ENCODE data around the gene FHIP1A. TPM values are rescaled to one million over a fixed set of nuclear protein-coding genes. Genes with fewer than 3 reads are reported as not detected.

FHIP1A gene
- total RNA-seq, 4 donors from 2014 or later: 40.8 to 52.9 (median 44.5) TPM

DNA sequence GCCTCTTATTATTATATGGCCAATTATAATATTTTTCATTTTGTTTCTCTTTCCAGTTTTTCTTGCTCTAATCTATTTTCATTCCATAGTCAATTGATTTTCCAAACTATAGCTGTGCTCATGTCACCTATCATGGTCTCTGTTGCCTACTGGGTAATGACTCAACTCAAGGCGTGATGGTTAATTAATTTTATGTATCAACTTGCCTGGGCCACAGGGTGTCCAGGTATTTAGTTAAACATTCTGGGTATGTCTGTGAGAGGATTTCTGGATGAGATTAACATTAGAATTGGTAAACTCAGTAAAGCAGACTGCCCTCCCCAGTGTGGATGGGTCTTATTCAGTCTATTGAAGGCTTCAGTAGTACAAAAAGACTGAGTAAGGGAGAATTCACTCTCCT, 9.9 kb downstream of the FHIP1A start:
- peak overlapping the region in 2 of 4 donors; percentile 39 to 43 for H3K27ac ChIP-seq
- 92 to 100% methylated on average over 1 of the region's 1 CpG for WGBS, 2 donors (ENCODE audit: low coverage in 1 of 2)
- no peak for DNase-seq

DNA sequence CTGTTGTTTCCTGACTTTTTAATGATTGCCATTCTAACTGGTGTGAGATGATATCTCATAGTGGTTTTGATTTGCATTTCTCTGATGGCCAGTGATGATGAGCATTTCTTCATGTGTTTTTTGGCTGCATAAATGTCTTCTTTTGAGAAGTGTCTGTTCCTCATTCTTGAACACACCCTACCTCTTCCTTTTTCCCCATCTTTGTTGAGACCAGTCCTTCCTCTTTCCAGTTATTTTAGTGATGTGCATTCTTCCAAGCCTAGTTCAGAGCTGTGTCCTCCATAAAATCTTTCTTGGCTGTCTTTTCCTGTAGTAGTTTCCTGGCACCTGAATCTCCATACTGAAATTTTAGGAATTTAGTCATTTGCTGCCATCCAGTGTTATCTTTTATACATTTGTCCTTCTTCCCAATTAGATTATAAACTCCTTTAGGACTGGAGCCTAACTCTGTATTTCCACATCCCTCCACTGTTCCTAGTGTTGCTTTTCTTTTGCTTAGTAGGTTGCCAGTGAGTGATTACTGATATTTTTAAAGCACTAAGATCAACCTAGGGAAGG, 11.4 kb downstream of the FHIP1A start:
- intact Hi-C loops (cut with DNase I; ENCODE audit: low total_unique reads): no loop called here

More for the DNA sequence above, 9.9 kb downstream of the FHIP1A start:
- in situ Hi-C loops (cut with MboI; ENCODE audit: low pct_ligation_motif_present in 1 of 4, low pct_unique_long_range_greater_than_20kb in 1 of 4, low sequenced_read_pairs in 3 of 4): no loop called here
- peaks cover 0 to 14% (median 2%) of the 10 kb centered on the region in 4 donors for H3K4me1 ChIP-seq
- H3K9me3 ChIP-seq: no peaks in the 10 kb centered on the region
- TF ChIP-seq, protein P1, sequence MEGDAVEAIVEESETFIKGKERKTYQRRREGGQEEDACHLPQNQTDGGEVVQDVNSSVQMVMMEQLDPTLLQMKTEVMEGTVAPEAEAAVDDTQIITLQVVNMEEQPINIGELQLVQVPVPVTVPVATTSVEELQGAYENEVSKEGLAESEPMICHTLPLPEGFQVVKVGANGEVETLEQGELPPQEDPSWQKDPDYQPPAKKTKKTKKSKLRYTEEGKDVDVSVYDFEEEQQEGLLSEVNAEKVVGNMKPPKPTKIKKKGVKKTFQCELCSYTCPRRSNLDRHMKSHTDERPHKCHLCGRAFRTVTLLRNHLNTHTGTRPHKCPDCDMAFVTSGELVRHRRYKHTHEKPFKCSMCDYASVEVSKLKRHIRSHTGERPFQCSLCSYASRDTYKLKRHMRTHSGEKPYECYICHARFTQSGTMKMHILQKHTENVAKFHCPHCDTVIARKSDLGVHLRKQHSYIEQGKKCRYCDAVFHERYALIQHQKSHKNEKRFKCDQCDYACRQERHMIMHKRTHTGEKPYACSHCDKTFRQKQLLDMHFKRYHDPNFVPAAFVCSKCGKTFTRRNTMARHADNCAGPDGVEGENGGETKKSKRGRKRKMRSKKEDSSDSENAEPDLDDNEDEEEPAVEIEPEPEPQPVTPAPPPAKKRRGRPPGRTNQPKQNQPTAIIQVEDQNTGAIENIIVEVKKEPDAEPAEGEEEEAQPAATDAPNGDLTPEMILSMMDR (IDR thresholded peaks at IDR 0.05): no peak
- TF ChIP-seq POLR2A (IDR thresholded peaks at IDR 0.05): no peak
- intact Hi-C loops (cut with DNase I; ENCODE audit: low total_unique reads): no loop called here
- H3K27me3 ChIP-seq: no peaks in the 10 kb centered on the region
- no peak overlapping the region for H3K4me3 ChIP-seq
- H3K36me3 ChIP-seq: no peaks in the 10 kb centered on the region

DNA sequence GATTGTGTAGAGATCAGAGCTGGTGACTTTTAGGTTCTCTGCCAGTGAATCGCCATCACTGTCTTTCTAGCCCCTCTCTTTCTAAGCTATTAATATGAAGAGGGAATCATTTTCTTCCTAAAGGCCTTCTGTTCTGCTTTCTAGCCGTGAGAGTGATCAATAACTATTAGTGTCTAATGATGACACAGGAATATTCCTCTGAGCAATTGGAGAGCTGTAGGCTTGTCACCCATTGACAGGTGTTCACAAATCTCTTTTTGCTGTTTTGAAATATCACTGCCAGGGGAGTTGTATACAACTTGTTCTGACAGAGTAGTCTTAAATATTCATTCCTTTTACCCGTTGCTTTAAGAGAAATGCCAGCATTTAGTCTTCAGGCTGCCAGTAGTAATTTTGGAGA, 13.9 kb downstream of the FHIP1A start:
- in situ Hi-C loops (cut with MboI; ENCODE audit: low pct_ligation_motif_present in 1 of 4, low pct_unique_long_range_greater_than_20kb in 1 of 4, low sequenced_read_pairs in 3 of 4): no loop called here

More for the DNA sequence above, 11.4 kb downstream of the FHIP1A start:
- H3K36me3 ChIP-seq: no peaks in the 10 kb centered on the region
- H3K27ac ChIP-seq: no peak overlapping the region
- TF ChIP-seq EP300 (IDR thresholded peaks at IDR 0.05; ENCODE audit: low read depth): no peak
- TF ChIP-seq POLR2AphosphoS5 (IDR thresholded peaks at IDR 0.05): no peak
- TF ChIP-seq, protein P1 (IDR thresholded peaks at IDR 0.05): no peak
- no peak for TF ChIP-seq POLR2A (IDR thresholded peaks at IDR 0.05)
- no peak overlapping the region for H3K4me3 ChIP-seq
- no peak for DNase-seq
- H3K4me1 ChIP-seq: peaks cover 0 to 14% (median 2%) of the 10 kb centered on the region in 4 donors
- in situ Hi-C loops (cut with MboI; ENCODE audit: low pct_ligation_motif_present in 1 of 4, low pct_unique_long_range_greater_than_20kb in 1 of 4, low sequenced_read_pairs in 3 of 4): no loop called here
- H3K27me3 ChIP-seq: no peaks in the 10 kb centered on the region
- no peaks in the 10 kb centered on the region for H3K9me3 ChIP-seq

DNA sequence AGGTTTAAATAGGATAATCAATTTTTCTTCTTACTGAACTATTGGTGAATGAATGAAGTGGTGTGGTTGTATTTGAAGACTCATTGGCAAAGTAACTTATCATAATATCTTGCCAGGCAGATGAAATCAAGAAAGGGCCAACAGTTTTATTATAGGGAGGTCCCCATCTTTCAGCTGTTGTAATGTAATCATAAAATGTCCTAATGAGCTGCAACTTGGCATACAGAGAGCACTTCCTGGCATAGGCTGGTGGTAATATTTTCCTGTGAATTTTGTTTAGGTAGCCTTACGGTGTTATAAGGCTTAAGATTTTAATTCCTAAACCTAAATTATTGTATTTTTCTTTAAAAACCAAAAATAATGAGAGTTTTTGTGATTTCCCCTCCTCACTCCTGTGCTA, 17.5 kb downstream of the FHIP1A start:
- no peaks in the 10 kb centered on the region for H3K36me3 ChIP-seq
- H3K4me3 ChIP-seq: no peak overlapping the region
- intact Hi-C loops (cut with DNase I; ENCODE audit: low total_unique reads): no loop called here
- H3K27me3 ChIP-seq: no peaks in the 10 kb centered on the region
- 40 to 50% methylated on average over 1 of the region's 1 CpG for WGBS, 2 donors (ENCODE audit: low coverage in 1 of 2)
- H3K4me1 ChIP-seq: peaks cover 0 to 18% (median 7%) of the 10 kb centered on the region in 4 donors
- TF ChIP-seq POLR2AphosphoS5 (IDR thresholded peaks at IDR 0.05): peak in 1 of 3 donors; percentile 28
- TF ChIP-seq POLR2A (IDR thresholded peaks at IDR 0.05): no peak
- no peaks in the 10 kb centered on the region for H3K9me3 ChIP-seq
- in situ Hi-C loops (cut with MboI; ENCODE audit: low pct_ligation_motif_present in 1 of 4, low pct_unique_long_range_greater_than_20kb in 1 of 4, low sequenced_read_pairs in 3 of 4): no loop called here
- H3K27ac ChIP-seq: peak overlapping the region; percentile 53 to 73 (median 65)
- no peak for DNase-seq

More for the DNA sequence above, 13.9 kb downstream of the FHIP1A start:
- no peak for DNase-seq
- Histone ChIP-seq H3K36me3 (no peaks in the 10 kb centered on the region), H3K27me3 (no peaks in the 10 kb centered on the region), H3K27ac (no peak overlapping the region), H3K9me3 (no peaks in the 10 kb centered on the region), H3K4me1 (peaks cover 0 to 33% (median 9%) of the 10 kb centered on the region in 4 donors), H3K4me3 (no peak overlapping the region)
- intact Hi-C loops (cut with DNase I; ENCODE audit: low total_unique reads): no loop called here
- 64 to 80% methylated on average over 3 of the region's 3 CpGs for WGBS, 2 donors (ENCODE audit: low coverage in 1 of 2)
- TF ChIP-seq POLR2A (IDR thresholded peaks at IDR 0.05): no peak
- TF ChIP-seq EP300 (IDR thresholded peaks at IDR 0.05; ENCODE audit: low read depth): no peak
- TF ChIP-seq, protein P1 (IDR thresholded peaks at IDR 0.05): no peak
- no peak for TF ChIP-seq POLR2AphosphoS5 (IDR thresholded peaks at IDR 0.05)

DNA sequence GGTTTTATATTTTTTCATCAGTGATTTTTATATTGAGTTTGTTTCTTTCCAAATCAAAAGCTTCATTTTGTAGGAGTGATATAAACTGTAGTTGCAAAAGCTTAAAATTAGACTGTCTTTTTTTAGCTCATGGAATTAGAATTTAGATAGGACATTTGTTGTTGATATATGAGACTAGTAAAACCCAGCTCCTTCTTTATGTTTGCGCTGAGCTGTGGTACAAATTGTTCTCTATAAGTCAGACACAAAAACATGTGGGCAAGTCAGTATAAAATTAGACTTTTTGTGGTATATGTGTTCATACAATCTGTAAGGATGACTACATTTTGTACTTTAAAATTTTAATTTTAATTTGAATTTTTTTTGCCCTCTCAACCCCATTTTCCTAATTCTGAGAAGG, 18.3 kb downstream of the FHIP1A start:
- no peak for TF ChIP-seq POLR2AphosphoS5 (IDR thresholded peaks at IDR 0.05)
- TF ChIP-seq POLR2A (IDR thresholded peaks at IDR 0.05): no peak
- no peak for TF ChIP-seq EP300 (IDR thresholded peaks at IDR 0.05; ENCODE audit: low read depth)
- TF ChIP-seq, protein P1 (IDR thresholded peaks at IDR 0.05): no peak

More for the DNA sequence above, 18.3 kb downstream of the FHIP1A start:
- Histone ChIP-seq H3K27ac (peak overlapping the region; percentile 53 to 73 (median 65)), H3K36me3 (no peaks in the 10 kb centered on the region), H3K9me3 (no peaks in the 10 kb centered on the region), H3K4me3 (no peak overlapping the region), H3K4me1 (peaks cover 0 to 18% (median 7%) of the 10 kb centered on the region in 4 donors), H3K27me3 (no peaks in the 10 kb centered on the region)
- intact Hi-C loops (cut with DNase I; ENCODE audit: low total_unique reads) (no loop called here), in situ Hi-C loops (cut with MboI; ENCODE audit: low pct_ligation_motif_present in 1 of 4, low pct_unique_long_range_greater_than_20kb in 1 of 4, low sequenced_read_pairs in 3 of 4) (no loop called here)
- 92 to 94% methylated on average over 1 of the region's 1 CpG for WGBS, 2 donors (ENCODE audit: low coverage in 1 of 2)
- no peak for DNase-seq
